Endothelial cell of umbilical vein (primary cell): Measurements from ENCODE around the gene ATP1B4. TPM values are rescaled to one million over a fixed set of nuclear protein-coding genes. Genes with fewer than 3 reads are reported as not detected.

Experiments
- BruUV-seq: library from RNA; stranded (reverse); fragments of 400-500 nt; replicated peaks from 2 replicates; lab custom pipeline; 2021; lab: Mats Ljungman, UMichigan
- CTCF ChIA-PET: fragments of 300-600, 350-600 bp; sonication (Branson Sonifier 250); formaldehyde crosslinking; loops from one replicate; lab custom pipeline; 2021; ENCODE audit warnings: antibody characterized with exemption, inconsistent platforms; lab: Charles Lee
- POLR2A ChIA-PET: fragments of 300-600, 350-600 bp; sonication (Branson Sonifier 250); formaldehyde crosslinking; loops from one replicate; lab custom pipeline; 2021; ENCODE audit warnings: antibody characterized with exemption, inconsistent platforms; lab: Charles Lee
- DNase-seq: peaks from one replicate; pipeline ENCODE4 v3.0.0-alpha.2; 2011; ENCODE audit warnings: low read depth, low spot score
- FAIRE-seq: peaks from 2 replicates; lab custom pipeline; 2011; peaks lifted over from hg19 to GRCh38; lab: Jason Lieb, UNC
- H2AFZ ChIP-seq: 2 replicates; pipeline ENCODE4 v1.6.0; 2012; ENCODE audit warnings: low read depth, low read length, control low read depth, inconsistent platforms
- H3K27ac ChIP-seq: 2 replicates; pipeline ENCODE4 v1.5.1; 2011; ENCODE audit warnings: low read depth, mild to moderate bottlenecking, control low read depth, low read length, moderate library complexity; ENCODE audit not compliant: insufficient read depth
- H3K27me3 ChIP-seq, 2 experiments: 2 replicates each; pipeline versions ENCODE4 v1.6.0 to v1.6.1; 2011; ENCODE audit warnings: low read length in 2 of 2, mixed read lengths in 1 of 2; ENCODE audit not compliant: control insufficient read depth in 2 of 2, insufficient read depth in 2 of 2
- H3K36me3 ChIP-seq, 2 experiments: 2 replicates in 1 of 2; 3 replicates in 1 of 2; pipeline ENCODE4 v1.5.1; 2011; ENCODE audit warnings: low read length in 2 of 2, mild to moderate bottlenecking in 1 of 2, moderate library complexity in 1 of 2; ENCODE audit not compliant: control insufficient read depth in 2 of 2, insufficient read depth in 2 of 2; ENCODE audit errors: extremely low read depth in 1 of 2
- H3K4me1 ChIP-seq: 3 replicates; pipeline ENCODE4 v1.5.1; 2011; ENCODE audit warnings: mild to moderate bottlenecking, low read length; ENCODE audit not compliant: control insufficient read depth, insufficient read depth; ENCODE audit errors: extremely low read depth
- H3K4me2 ChIP-seq: 2 replicates; pipeline ENCODE4 v1.6.1; 2011; ENCODE audit warnings: low read length, control low read depth, mixed read lengths; ENCODE audit not compliant: insufficient read depth
- H3K4me3 ChIP-seq, 3 experiments: fragments of 200-600 bp in 1 of 3; sonication (generic), shearing (Covaris generic) in 1 of 3; replicated peaks in 1 of 3; 2 replicates each; pipeline ENCODE4 v1.5.1; 2011 to 2016; ENCODE audit warnings: control low read depth in 3 of 3, low read length in 3 of 3, mild to moderate bottlenecking in 2 of 3, inconsistent platforms in 1 of 3, low read depth in 1 of 3, moderate library complexity in 1 of 3; ENCODE audit not compliant: insufficient read depth in 1 of 3
- H3K79me2 ChIP-seq: 2 replicates; pipeline ENCODE4 v1.6.0; 2012; ENCODE audit warnings: low read length, inconsistent platforms; ENCODE audit not compliant: control insufficient read depth, insufficient read depth
- H3K9ac ChIP-seq: replicated peaks from 2 replicates; pipeline ENCODE3; 2011; ENCODE audit warnings: low read length, control low read depth; ENCODE audit not compliant: insufficient read depth; ENCODE audit errors: extremely low read depth
- H3K9me1 ChIP-seq: replicated peaks from 3 replicates; pipeline ENCODE4 v1.6.0; 2011; ENCODE audit warnings: mild to moderate bottlenecking, low read length; ENCODE audit not compliant: control insufficient read depth, insufficient read depth; ENCODE audit errors: extremely low read depth
- H3K9me3 ChIP-seq: replicated peaks from 2 replicates; pipeline ENCODE4 v1.5.1; 2012; ENCODE audit warnings: low read length, inconsistent platforms; ENCODE audit not compliant: control insufficient read depth, insufficient read depth
- H4K20me1 ChIP-seq: replicated peaks from 2 replicates; pipeline ENCODE3; 2011; ENCODE audit warnings: mild to moderate bottlenecking, low read length; ENCODE audit not compliant: control insufficient read depth, insufficient read depth; ENCODE audit errors: extremely low read depth
- EZH2 ChIP-seq: IDR thresholded peaks from 2 replicates; pipeline ENCODE4 v1.6.1; 2012; ENCODE audit warnings: borderline replicate concordance, low read depth, mild to moderate bottlenecking, moderate library complexity, low read length, inconsistent platforms; ENCODE audit not compliant: severe bottlenecking
- FOS ChIP-seq: IDR thresholded peaks from 2 replicates; pipeline ENCODE4 v1.6.1; 2011; ENCODE audit warnings: mild to moderate bottlenecking, low read length, moderate library complexity, borderline replicate concordance; ENCODE audit not compliant: insufficient read depth
- GATA2 ChIP-seq: IDR thresholded peaks from 2 replicates; pipeline ENCODE4 v1.7.0; 2011; ENCODE audit warnings: low read depth, mild to moderate bottlenecking, moderate library complexity, mixed read lengths, low read length; ENCODE audit not compliant: insufficient read length, insufficient read depth
- JUN ChIP-seq: IDR thresholded peaks from 2 replicates; pipeline ENCODE4 v1.6.1; 2011; ENCODE audit warnings: borderline replicate concordance, low read depth; ENCODE audit not compliant: insufficient read length, insufficient read depth
- MYC ChIP-seq: IDR thresholded peaks from one replicate; pipeline ENCODE4 v1.6.1; 2011; ENCODE audit warnings: mild to moderate bottlenecking, low read depth, low read length
- POLR2A ChIP-seq: IDR thresholded peaks from 2 replicates; pipeline ENCODE4 v1.6.1; 2012; ENCODE audit warnings: low read depth, mild to moderate bottlenecking, control low read depth, low read length
- POLR2AphosphoS5 ChIP-seq: IDR thresholded peaks from 2 replicates; pipeline ENCODE4 v1.6.1; 2012; ENCODE audit warnings: low read depth, mild to moderate bottlenecking, control low read depth, low read length, moderate library complexity; ENCODE audit not compliant: insufficient read depth
- dilution Hi-C: fragments of 300-500 bp; cut with MboI; formaldehyde crosslinking; loops from one replicate; pipeline ENCODE4 v1.15.0; 2019; ENCODE audit warnings: low sequenced_read_pairs; ENCODE audit not compliant: extremely low pct_ligation_motif_present
- intact Hi-C: fragments of 100-400 bp; cut with micrococcal nuclease; formaldehyde crosslinking; loops from one replicate; pipeline ENCODE4 v1.10.0; 2022
- polyA plus RNA-seq, 4 experiments: library from polyadenylated mRNA; depleted of rRNA in 3 of 4; stranded (reverse) in 3 of 4; unstranded in 1 of 4; fragments of >200 nt; gene quantifications; 2 replicates each; pipeline versions ENCODE4 v1.2.1 to v1.2.3, GENCODE V29; 2011 to 2012; ENCODE audit warnings: missing spikeins in 1 of 4
- total RNA-seq: library from RNA; stranded (reverse); gene quantifications from 2 replicates; pipeline ENCODE4 v1.2.3, GENCODE V29; 2021
- TF ChIP-seq, protein P1 (sequence below), 2 donors: IDR thresholded peaks; 1 replicate in 1 of 2; 2 replicates in 1 of 2; pipeline ENCODE4 v1.5.1; 2011; ENCODE audit warnings: low read length in 2 of 2, mild to moderate bottlenecking in 2 of 2, moderate library complexity in 2 of 2, control low read depth in 1 of 2, inconsistent platforms in 1 of 2, low read depth in 1 of 2; ENCODE audit not compliant: insufficient read depth in 1 of 2; ENCODE audit errors: extremely low read depth in 1 of 2
- TF ChIP-seq, protein P2 (sequence below): IDR thresholded peaks from 2 replicates; pipeline ENCODE4 v1.6.1; 2011; ENCODE audit not compliant: insufficient read depth, insufficient read length

ATP1B4 gene
- total and polyA plus RNA-seq, 2 donors (not counting 3 experiments of a cell fraction or from before 2014, with no cell fraction given) = not detected

DNA sequence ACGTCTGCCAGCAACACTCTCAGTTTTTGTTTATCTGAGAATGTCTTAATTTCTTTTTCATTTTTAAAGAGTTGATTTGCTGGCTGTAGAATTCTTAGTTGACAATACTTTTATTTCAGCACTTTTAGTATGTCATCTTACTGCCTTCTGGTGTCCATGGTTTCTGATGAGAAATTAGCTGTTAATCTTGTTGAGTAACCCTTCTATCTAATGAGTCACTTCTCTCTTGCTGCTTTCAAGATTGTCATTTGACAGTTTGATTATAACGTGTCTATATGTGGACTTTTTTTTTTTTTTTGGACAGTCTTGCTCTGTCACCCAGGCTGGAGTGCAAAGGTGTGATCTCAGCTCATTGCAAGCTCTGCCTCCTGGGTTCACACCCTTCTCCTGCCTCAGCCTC is 26.6 kb upstream of the ATP1B4 start:
- H3K4me1 ChIP-seq = no peaks in the 10 kb centered on the region
- dilution Hi-C loops (no loop called here), intact Hi-C loops (no loop called here)
- FAIRE-seq (no peak), DNase-seq (no peak)
- no peak overlapping the region for H3K4me3 ChIP-seq
- ChIA-PET POLR2A (no interaction called here), CTCF (interaction anchor here (0.6 kb wide), 1 partner anchor 36 kb away, joined by 3 read pairs; no protein-coding TSS in a partner anchor)
- no peak for TF ChIP-seq GATA2
- TF ChIP-seq POLR2AphosphoS5 = no peak
- TF ChIP-seq EZH2 = no peak
- TF ChIP-seq, protein P1, sequence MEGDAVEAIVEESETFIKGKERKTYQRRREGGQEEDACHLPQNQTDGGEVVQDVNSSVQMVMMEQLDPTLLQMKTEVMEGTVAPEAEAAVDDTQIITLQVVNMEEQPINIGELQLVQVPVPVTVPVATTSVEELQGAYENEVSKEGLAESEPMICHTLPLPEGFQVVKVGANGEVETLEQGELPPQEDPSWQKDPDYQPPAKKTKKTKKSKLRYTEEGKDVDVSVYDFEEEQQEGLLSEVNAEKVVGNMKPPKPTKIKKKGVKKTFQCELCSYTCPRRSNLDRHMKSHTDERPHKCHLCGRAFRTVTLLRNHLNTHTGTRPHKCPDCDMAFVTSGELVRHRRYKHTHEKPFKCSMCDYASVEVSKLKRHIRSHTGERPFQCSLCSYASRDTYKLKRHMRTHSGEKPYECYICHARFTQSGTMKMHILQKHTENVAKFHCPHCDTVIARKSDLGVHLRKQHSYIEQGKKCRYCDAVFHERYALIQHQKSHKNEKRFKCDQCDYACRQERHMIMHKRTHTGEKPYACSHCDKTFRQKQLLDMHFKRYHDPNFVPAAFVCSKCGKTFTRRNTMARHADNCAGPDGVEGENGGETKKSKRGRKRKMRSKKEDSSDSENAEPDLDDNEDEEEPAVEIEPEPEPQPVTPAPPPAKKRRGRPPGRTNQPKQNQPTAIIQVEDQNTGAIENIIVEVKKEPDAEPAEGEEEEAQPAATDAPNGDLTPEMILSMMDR (IDR thresholded peaks at IDR 0.05; ENCODE audit: extremely low read depth in 1 of 2, insufficient read depth in 1 of 2, low read depth in 1 of 2, low read length in 2 of 2) = no peak
- TF ChIP-seq FOS = no peak
- TF ChIP-seq MYC = no peak
- no peak for TF ChIP-seq POLR2A
- TF ChIP-seq, protein P2, sequence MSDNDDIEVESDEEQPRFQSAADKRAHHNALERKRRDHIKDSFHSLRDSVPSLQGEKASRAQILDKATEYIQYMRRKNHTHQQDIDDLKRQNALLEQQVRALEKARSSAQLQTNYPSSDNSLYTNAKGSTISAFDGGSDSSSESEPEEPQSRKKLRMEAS = no peak
- TF ChIP-seq JUN = no peak
- H3K79me2 ChIP-seq = no peaks in the 10 kb centered on the region
- BruUV-seq = no TSS peak
- H3K27me3 ChIP-seq = no peaks in the 10 kb centered on the region
- H3K4me2 ChIP-seq = no peak overlapping the region
- no peaks in the 10 kb centered on the region for H3K9me1 ChIP-seq
- no peaks in the 10 kb centered on the region for H3K9me3 ChIP-seq
- H3K27ac ChIP-seq = no peak overlapping the region
- H3K9ac ChIP-seq = no peak overlapping the region
- H3K36me3 ChIP-seq = no peaks in the 10 kb centered on the region
- H4K20me1 ChIP-seq = no peaks in the 10 kb centered on the region
- no peak overlapping the region for H2AFZ ChIP-seq
